HG03571 (cell line): Measurements from ENCODE around the gene PCDHGB3.
"Not testable (repeated sequence)": the region's sequence is repeated elsewhere in the genome, so short reads cannot be mapped to it uniquely, and the experiment has no call there.

ENCODE experiments used
- ATAC-seq: cut with Tn5 transposase; IDR thresholded peaks from one replicate; pipeline ENCODE4 v1.9.1; 2021; ENCODE audit not compliant: unreplicated experiment

Gene PCDHGB3

GRCh38 chr5:141356950-141357349 is 13.1 kb upstream of the PCDHGB3 start:
- no peak for ATAC-seq

DNA sequence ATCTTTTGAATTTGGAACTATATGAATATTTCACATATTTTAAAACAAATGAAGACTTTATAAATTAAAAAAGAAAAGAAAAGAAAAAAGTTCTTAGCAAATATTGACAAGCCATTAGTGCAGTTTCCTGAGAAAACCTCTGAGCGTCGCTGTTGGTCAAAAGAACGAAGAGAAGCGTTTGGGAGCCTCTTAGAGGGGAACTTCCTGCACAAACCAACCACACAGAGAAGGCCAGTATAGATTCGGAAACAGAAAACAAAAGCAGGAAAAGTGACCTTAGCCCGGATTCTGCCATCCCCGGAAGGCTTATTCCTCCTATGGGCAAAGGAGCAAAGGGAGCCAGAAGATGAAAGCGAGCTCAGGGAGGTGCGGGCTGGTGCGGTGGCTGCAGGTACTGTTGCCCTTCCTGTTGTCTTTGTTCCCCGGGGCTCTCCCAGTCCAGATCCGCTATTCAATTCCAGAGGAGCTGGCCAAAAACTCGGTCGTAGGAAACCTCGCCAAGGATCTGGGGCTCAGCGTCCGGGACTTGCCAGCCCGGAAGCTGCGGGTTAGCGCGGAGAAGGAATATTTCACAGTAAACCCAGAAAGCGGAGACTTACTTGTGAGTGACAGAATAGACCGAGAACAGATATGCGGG is 10.1 kb upstream of the PCDHGB3 start, which contains the start of gene PCDHGB2:
PCDHGB2 (plus strand) TSS at position 205 of the 637 bp plus-strand sequence; CDS start at position 347, 142 bp downstream.
- ATAC-seq = no peak

DNA sequence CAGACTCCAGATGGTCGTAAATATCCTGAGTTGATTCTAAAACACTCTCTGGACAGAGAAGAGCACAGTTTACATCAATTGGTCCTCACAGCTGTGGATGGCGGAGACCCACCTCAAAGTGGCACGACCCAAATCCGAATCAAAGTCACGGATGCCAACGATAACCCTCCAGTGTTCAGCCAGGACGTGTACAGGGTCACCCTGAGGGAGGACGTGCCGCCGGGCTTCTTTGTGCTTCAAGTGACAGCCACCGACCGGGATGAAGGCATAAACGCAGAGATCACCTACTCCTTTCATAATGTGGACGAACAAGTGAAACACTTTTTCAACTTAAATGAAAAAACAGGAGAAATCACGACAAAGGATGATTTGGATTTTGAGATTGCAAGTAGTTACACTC is 9.4 kb upstream of the PCDHGB3 start:
- no peak for ATAC-seq

GRCh38 chr5:141362719-141363118 is 7.3 kb upstream of the PCDHGB3 start:
- no peak for ATAC-seq

DNA sequence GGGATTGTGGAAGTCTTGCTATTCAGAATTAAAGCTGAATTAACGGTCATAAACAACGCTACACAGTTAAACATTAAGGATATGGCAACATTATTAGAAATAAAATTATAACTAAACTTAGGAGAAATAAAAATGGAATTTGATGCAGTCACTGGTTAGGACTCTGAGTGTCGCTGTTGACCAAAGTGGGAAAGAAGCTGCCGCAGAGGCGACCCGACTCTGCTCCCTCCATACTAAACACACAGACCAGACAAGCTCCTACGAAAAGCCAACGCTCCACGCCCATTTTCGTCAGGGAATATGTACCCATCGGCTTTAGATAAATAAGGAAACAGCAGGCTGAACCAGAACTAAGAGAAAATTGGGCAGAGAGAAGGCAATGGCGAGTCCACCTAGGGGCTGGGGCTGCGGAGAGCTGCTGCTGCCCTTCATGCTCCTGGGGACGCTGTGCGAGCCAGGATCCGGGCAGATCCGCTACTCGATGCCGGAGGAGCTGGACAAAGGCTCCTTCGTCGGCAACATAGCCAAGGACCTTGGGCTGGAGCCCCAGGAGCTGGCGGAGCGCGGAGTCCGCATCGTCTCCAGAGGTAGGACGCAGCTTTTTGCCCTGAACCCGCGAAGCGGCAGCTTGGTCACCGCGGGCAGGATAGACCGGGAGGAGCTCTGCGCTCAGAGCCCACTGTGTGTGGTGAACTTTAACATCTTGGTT is 5.9 kb upstream of the PCDHGB3 start, which contains the start of gene PCDHGA5:
PCDHGA5 (plus strand) TSS at position 211 of the 709 bp plus-strand sequence; CDS start at position 380, 169 bp downstream.
- ATAC-seq = no peak

DNA sequence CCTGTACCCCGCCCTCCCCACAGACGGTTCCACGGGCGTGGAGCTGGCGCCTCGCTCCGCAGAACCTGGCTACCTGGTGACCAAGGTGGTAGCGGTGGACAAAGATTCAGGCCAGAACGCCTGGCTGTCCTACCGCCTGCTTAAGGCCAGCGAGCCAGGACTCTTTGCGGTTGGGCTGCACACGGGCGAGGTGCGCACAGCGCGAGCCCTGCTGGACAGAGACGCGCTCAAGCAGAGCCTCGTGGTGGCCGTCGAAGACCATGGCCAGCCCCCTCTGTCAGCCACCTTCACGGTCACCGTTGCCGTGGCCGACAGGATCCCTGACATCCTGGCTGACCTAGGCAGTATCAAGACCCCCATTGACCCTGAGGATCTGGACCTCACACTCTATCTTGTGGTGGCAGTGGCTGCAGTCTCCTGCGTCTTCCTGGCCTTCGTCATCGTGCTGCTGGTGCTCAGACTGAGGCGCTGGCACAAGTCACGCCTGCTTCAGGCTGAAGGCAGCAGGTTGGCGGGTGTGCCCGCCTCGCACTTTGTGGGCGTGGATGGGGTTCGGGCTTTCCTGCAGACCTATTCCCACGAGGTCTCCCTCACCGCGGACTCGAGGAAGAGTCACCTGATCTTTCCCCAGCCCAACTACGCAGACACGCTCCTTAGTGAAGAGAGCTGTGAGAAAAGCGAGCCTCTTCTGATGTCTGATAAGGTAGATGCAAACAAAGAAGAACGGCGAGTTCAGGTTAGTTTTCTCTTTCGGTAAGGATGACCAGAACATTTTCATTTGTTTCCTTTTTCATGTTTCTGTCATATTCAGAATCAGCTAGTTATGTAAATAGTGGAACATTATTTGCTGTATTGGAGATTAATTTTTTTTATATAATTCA is 3.8 kb upstream of the PCDHGB3 start:
- no peak for ATAC-seq

DNA sequence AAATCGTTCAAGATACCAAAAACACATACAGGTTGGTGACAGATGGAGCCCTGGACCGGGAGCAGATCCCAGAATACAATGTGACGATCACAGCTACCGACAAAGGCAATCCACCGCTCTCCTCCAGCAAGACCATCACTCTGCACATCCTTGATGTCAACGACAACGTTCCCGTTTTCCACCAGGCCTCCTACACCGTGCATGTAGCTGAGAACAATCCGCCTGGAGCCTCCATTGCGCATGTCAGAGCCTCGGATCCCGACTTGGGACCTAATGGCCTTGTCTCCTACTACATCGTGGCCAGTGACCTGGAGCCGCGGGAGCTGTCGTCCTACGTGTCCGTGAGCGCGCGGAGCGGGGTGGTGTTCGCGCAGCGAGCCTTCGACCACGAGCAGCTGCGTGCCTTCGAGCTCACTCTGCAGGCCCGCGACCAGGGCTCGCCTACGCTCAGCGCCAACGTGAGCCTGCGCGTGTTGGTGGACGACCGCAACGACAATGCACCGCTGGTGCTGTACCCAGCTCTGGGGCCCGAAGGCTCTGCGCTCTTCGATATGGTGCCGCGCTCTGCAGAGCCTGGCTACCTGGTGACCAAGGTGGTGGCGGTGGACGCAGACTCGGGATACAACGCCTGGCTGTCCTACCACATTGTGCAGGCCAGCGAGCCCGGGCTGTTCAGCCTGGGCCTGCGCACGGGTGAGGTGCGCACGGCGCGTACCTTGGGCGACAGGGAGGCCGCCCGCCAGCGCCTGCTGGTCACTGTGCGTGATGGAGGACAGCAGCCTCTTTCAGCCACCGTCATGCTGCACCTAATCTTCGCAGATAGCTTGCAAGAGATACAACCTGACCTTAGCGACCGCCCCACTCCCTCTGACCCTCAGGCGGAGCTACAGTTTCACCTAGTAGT is 1.8 kb downstream of the PCDHGB3 start:
- ATAC-seq = no peak

DNA sequence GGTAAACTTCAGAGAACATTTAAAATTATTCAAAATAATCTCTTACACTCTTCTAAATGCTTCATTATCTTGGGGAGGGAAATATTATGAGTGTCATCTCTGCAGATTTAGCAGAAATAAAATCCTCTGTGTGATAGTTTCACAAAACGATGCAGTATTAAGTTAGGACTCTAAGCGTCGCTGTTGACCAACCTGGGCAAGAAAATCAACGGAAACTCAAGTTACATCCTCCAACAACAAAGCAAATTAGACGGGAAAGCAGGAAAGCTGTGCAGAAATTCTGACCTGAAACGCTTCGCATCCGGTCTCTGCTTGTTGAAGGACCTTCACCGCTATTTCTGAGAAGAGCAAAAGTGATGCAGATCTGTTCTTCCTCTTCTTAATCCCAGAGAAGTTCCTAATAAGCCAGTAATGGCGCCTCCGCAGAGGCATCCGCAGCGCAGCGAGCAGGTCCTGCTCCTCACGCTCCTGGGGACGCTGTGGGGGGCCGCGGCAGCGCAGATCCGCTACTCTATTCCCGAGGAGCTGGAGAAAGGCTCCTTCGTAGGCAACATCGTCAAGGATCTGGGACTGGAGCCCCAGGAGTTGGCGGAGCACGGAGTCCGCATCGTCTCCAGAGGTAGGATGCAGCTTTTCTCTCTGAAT is 3.8 kb downstream of the PCDHGB3 start, which contains the start of gene PCDHGA6:
PCDHGA6 (plus strand) TSS at position 219 of the 645 bp plus-strand sequence; CDS start at position 412, 193 bp downstream.
- no peak for ATAC-seq

DNA sequence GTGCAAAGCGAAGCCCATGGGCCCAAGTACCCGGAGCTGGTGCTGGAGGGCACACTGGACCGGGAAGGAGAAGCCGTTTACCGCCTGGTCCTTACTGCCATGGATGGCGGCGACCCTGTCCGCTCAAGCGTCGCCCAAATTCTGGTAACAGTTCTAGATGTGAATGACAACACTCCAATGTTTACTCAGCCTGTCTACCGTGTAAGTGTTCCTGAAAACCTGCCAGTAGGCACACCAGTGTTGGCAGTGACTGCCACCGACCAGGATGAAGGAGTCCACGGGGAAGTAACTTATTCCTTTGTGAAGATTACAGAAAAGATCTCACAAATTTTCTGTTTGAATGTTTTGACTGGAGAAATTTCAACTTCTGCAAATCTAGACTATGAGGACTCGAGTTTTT is 4.6 kb downstream of the PCDHGB3 start:
- ATAC-seq = no peak

GRCh38 chr5:141375444-141376155 is 5.6 kb downstream of the PCDHGB3 start:
- ATAC-seq = not testable (repeated sequence)

GRCh38 chr5:141382469-141383294 is 12.6 kb downstream of the PCDHGB3 start, which contains the start of gene PCDHGA7:
TSS of gene PCDHGA7 (plus strand) at chr5:141382742. CDS start at chr5:141382900, 158 bp downstream.
- ATAC-seq = no peak

GRCh38 chr5:141383345-141383744 is 13.3 kb downstream of the PCDHGB3 start:
- ATAC-seq = no peak

DNA sequence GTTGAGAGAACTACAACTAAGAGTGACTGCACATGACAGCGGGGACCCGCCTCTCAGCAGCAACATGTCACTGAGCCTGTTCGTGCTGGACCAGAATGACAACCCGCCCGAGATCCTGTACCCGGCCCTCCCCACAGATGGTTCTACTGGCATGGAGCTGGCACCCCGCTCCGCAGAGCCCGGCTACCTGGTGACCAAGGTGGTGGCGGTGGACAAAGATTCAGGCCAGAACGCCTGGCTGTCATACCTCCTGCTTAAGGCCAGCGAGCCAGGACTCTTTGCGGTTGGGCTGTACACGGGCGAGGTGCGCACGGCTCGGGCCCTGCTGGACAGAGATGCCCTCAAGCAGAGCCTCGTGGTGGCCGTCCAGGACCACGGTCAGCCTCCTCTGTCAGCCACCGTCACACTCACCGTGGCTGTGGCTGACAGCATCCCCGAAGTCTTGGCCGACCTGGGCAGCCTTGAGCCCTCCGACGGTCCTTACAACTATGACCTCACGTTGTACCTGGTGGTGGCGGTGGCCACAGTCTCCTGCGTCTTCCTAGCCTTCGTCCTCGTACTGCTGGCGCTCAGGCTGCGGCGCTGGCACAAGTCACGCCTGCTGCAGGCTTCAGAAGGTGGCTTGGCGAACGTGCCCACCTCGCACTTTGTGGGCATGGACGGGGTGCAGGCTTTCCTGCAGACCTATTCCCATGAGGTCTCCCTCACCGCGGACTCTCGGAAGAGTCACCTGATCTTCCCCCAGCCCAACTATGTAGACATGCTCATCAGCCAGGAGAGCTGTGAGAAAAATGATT is 14.6 kb downstream of the PCDHGB3 start:
- ATAC-seq = no peak

- ATAC-seq = not testable (repeated sequence)
Observed at GRCh38 chr5:141387557-141388311, 17.7 kb downstream of the PCDHGB3 start, which contains the start of gene PCDHGB4. TSS of gene PCDHGB4 (plus strand) at chr5:141387698. CDS start at chr5:141387885, 187 bp downstream.

GRCh38 chr5:141388661-141389060 is 18.6 kb downstream of the PCDHGB3 start:
- ATAC-seq = no peak
